ENCODE measurements around the gene COL15A1.
A peak's percentile ranks its signal among the peaks of the same experiment; 100 is the strongest.

COL15A1 gene

GRCh38 chr9:99037769-99038483 is 94.2 kb downstream of the COL15A1 start:
- DNase-seq (ENCODE audit: low spot score): no peak

DNA sequence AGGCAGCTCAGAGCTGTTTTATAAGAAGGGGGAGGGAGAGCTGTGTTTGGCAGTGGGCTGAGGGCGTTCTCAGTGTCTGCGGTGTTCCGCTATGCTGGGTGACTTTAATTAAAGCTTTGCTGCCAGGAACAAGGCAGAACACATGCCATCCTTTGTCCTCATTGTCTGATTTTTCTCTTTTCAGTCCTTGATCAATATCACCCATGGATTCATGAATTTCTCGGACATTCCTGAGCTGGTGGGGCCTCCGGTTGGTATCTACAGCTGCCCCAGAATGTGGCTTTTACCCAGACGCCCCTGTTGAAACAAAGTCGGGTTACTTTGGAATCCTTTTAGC is 94.7 kb downstream of the COL15A1 start:
- DNase-seq (ENCODE audit: low spot score): no peak

DNA sequence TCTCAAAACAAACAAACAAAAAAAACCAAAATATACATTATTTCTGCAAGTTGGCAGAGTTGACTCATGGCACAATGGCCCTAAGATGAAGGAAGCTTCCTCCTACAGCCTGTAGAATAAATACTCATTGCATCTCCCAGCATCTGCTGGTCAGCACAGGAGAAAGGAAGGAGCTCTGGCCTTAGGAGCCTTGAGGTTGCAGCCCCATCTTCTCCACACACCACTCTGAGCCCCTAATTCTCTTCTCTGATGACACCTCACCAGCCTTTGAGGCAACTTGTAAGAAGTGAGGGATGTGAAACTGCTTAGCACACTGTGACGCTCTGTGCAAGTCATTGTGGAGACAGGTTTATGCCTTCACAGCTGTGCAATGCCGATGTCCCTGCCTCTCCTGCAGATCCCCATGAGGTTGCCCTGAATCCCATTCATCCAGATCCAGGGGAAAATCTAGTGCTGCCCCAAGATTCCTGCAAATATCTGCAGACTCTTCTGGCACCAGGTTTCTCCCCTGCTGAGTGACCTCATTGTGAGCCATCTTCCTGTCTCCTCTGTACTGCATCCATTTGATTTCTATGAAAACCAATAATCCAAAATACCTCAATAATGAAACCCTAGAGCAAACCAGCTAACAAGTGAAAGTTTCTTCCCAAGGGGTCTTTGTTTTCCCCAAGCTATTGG is 95.9 kb downstream of the COL15A1 start:
- no peak for DNase-seq (ENCODE audit: low spot score)

- no peak for DNase-seq (ENCODE audit: low spot score)
Observed at GRCh38 chr9:99040251-99040900, 96.7 kb downstream of the COL15A1 start.

DNA sequence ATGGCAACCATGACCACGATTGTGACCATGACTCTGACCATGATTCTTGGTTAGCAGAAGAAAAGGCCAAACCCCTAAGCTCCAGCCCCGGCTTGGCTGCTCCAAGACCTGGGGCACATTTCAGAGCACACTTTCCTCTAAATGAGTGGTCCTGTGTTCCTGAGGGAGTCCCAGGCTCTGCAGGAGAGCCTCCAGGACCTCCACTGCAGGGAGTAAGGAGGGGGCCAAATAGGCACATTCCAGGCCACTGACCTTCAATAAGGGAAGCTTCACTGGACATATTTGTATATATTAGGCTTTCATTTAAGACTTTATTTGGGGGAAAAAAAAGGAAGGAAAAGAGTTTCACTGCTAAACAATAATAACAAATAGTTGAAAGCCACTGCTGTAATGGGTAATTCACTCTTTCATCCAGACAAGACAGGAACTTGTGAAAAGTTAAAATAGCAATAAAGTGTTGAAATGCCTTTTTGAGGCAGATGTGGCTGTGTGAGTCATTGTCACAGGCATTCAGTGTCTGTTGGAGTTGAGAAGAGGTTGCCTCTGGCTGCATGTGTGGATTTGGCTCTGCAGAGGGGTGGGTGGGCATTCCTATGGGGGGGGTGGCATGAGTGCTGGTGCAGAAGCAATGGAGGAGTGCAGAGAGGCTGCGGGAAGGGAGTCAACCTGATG is 97.3 kb downstream of the COL15A1 start:
- peak; percentile 16 for DNase-seq (ENCODE audit: low spot score)

GRCh38 chr9:99041618-99042017 is 97.9 kb downstream of the COL15A1 start:
- no peak for DNase-seq (ENCODE audit: low spot score)

DNA sequence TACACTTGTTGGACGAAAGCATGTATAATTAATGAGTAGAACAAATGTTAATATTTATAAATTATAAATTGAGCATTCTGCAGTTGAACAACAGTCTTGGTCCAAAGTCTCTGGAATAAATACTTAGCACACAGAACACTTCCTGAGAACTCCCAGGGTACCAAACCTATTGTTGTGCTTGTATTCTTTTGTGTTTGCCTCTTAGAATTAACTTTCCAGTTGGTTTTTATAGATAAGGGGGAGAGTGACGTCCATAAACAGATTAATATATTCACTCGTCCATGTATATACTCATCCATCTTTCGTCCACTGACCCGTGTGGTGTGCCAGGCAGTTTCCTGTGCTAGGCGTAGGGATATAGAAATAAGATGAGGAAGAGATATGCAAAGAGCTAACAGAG is 98.9 kb downstream of the COL15A1 start:
- DNase-seq (ENCODE audit: low spot score): no peak

GRCh38 chr9:99044827-99045226 is 101.1 kb downstream of the COL15A1 start:
- no peak for DNase-seq (ENCODE audit: low spot score)

DNA sequence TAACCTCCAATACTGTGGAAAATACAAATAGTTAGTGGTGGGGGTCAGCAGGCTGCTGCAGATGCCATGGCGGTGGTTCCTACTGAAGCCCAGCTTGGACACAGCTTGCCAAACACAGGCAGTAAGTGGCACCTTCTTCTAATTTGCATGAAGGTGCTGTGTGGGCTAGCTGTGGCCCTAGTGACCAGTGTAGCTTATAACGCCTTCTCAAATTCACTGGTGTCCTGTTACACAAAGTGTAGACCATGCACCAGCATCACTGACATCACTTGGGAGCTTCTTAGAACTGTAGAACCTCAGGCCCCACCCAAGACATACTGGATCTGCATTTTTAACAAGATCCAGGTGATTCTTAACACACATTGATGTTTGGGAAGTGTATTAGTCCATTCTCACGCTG is 102.4 kb downstream of the COL15A1 start:
- DNase-seq (ENCODE audit: low spot score): no peak

- no peak for DNase-seq (ENCODE audit: low spot score)
Observed at GRCh38 chr9:99046542-99047071, 102.9 kb downstream of the COL15A1 start.

DNA sequence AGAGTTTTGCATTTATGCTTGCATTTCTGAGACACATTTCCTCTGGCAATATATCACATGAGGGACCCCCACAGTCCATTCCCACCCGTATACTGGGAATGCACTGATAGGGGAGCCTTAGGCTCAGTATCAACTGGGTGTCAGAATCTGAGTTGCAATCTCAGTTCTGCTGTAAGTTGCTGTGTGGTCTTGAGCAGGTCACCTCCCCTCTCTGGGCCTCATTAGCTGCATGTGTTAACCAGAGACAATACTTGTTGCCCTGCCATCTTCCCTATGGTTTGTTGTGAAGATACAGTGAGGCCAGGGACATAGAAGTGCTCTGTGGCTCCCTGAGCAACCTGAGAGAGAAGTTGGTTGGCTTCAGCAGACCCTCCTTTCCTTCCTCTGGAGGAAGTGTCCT is 105.5 kb downstream of the COL15A1 start:
- DNase-seq (ENCODE audit: low spot score): no peak

- DNase-seq (ENCODE audit: low spot score): no peak
Observed at GRCh38 chr9:99049641-99050040, 105.9 kb downstream of the COL15A1 start.

DNA sequence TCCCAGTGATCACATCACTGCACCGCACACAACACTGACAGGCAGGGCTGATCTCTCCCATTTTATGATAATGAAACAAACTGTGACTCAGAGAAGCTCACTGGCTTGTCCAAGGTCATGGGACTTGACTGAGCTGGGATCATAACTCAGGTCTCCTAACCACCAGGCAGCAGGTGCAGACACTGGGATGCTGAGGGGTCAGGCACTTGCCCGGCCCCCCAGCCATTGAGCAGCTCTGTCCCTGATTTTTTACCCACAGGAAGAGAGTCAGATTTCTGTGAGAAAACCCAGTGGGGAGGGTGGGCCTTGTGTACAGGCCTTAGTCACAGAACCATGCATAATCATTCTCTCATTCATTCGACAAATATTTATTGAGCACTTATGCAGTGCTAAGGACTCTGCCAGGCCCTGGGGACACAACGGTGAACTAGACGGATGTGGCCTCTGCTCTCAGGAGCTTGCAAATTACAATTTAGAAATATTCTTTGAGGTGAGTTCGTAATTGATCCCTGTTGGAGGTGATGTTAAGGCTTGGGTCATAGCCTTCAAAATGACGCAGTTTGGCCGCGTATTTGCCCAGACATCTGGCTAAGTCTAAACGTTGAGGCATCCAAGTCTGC is 106.7 kb downstream of the COL15A1 start:
- no peak for DNase-seq (ENCODE audit: low spot score)

DNA sequence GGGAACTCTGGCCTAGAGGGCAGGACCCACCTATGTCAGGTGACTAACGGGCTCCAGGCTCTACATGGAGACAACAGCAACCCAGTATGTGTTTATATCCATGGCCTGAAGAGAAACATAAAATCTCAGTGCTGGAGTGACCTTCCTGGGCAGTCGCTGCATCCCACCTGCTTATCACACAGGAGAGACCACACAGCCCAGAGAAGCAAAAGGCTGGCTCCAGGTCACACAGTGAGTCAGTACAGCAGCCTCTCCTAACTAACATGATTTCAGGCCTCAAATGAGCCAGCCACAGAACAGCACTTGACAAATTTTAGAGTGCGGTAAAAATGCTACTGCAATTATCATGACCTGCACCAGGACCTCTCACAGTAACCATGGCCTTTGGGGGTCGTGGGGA is 107.2 kb downstream of the COL15A1 start:
- DNase-seq (ENCODE audit: low spot score): no peak

- DNase-seq (ENCODE audit: low spot score): no peak
Observed at GRCh38 chr9:99051406-99051805, 107.7 kb downstream of the COL15A1 start.

GRCh38 chr9:99051851-99052250 is 108.1 kb downstream of the COL15A1 start:
- no peak for DNase-seq (ENCODE audit: low spot score)

DNA sequence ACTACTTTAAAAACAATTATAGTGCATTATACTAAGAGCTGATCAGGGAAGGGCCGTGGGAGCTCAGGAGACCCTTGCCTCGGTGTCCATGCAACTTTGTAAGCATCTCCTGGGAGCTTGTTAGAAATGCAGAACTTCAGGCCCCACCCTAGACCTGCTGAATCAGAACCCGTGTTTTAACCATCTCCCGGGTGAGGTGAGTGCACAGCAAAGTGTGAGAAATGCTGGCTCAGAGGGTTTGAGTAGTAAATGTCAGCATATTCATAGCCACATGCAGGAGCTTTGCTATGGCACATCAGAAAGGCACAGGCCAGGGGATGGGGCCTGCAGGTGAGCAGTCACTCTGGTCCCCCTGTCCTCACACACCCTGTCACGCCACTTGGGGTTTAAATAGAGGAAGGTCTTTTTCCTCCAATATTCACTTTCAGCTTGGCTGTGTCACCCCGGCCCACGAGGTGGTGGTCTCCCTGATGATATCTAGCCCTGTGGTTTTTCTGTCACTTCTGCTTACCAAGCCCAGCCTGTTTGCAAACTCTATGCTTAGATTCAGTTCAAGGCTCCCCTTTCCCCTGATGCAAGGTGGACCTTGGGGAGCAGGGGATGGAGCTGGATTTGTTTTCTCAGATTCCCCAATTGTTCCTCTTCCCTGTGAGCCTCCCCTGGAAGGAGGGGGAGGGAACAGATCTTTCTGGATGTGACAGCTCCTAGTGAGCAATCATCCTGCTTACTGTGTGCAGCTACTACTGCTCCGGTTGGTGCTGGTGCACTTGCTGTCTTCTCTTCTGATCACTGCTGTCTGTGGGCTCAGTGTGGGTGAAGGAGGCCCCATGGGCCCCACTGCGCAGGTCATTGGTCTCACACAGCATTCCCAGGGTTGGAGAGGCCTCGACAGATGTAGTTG is 109.4 kb downstream of the COL15A1 start:
- peak; percentile 18 for DNase-seq (ENCODE audit: low spot score)

DNA sequence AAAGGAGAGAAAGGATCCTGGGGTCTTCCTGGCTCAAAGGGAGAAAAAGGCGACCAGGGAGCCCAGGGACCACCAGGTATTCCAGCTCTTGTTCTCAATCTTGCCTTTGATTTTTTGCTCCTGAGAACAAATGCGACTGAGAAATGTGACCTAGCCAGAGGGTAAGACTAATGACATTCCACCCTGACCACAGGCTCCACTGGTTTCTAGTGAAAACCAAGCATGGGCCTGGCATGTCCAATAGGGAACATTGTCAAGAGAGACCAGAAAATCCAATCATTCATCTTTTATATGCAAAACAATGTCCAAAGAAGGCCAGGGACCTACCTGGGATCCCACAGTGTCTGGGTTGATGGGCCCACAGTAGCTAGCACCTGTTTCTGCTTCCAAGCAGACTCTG is 110.9 kb downstream of the COL15A1 start:
- DNase-seq (ENCODE audit: low spot score): no peak

DNA sequence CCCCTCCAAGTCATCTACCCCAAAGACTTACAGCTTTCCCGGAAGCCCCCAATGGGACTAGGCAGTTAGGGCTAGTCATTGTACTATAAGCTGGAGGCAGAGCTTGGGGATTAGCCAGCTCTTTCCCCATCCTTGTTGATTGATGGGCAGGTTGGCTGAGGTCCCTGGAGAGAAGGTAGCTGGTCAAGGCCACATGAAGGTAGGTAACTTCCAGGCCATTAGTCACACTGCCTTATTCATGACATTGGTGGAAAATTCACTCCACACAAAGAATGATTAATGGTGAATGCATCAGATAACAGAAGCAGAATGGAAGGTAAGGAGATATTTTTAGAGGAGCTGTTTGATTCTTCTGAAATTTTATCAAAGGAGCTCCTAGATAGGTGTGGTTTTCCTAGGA is 111.7 kb downstream of the COL15A1 start:
- no peak for DNase-seq (ENCODE audit: low spot score)

DNA sequence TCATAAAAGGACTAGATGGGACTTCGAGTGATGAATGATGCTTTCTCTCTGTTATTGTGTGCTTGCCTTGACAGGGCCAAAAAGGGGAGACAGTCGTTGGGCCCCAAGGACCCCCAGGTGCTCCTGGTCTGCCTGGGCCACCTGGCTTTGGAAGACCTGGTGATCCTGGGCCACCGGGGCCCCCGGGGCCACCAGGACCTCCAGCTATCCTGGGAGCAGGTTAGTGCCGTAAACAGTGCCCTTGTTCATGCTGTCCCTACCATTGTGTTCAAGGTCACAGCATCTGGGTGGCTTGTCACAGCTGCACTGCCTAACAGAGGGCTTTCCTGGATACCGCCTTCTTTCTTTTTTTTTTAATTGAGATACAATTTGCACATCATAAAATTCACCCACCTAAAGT is 112.5 kb downstream of the COL15A1 start:
- no peak for DNase-seq (ENCODE audit: low spot score)
